22Rv1 (cell line): ENCODE results near the gene HECTD3.
A peak's percentile ranks its signal among the peaks of the same experiment; 100 is the strongest.

ENCODE experiments used
- H3K27ac ChIP-seq: fragments of 450-650 bp; 2 replicates; pipeline ENCODE4 v1.5.1; 2017
- CTCF ChIP-seq: fragments of 450-650 bp; IDR thresholded peaks from 2 replicates; pipeline ENCODE4 v1.5.1; 2017; ENCODE audit warnings: mild to moderate bottlenecking
- ZFX ChIP-seq: fragments of 450-650 bp; IDR thresholded peaks from 2 replicates; pipeline ENCODE4 v1.6.1; 2017; ENCODE audit warnings: antibody characterized with exemption, borderline replicate concordance

HECTD3 gene

GRCh38 chr1:45013551-45014209 lies 2.6 kb upstream of the HECTD3 start:
- no peak overlapping the region for H3K27ac ChIP-seq
- TF ChIP-seq ZFX: no peak

- H3K27ac ChIP-seq: peak overlapping the region; percentile 87
- TF ChIP-seq ZFX (no peak), CTCF (no peak)
Measured at GRCh38 chr1:45012639-45013278, 1.6 kb upstream of the HECTD3 start.

- peak within 1 kb of the TSS; percentile 87 for H3K27ac ChIP-seq
- no peak for TF ChIP-seq ZFX
- no peak for TF ChIP-seq CTCF
Measured at GRCh38 chr1:45011837-45012638, 914 bp upstream of the HECTD3 start, which contains the start of gene UROD. UROD (plus strand) TSS chr1:45012254; CDS start chr1:45012266, 12 bp downstream.

GRCh38 chr1:45009956-45010854 lies 919 bp downstream of the HECTD3 start:
- peak overlapping the region; percentile 87 for H3K27ac ChIP-seq
- 0 out of 2 replicates have a peak, but pooled peaks have one; percentile 8 for TF ChIP-seq CTCF
- no peak for TF ChIP-seq ZFX

- no peak for TF ChIP-seq ZFX
- TF ChIP-seq CTCF: no peak
Measured at GRCh38 chr1:45009296-45009865, 1.7 kb downstream of the HECTD3 start.

GRCh38 chr1:45008516-45008915 lies 2.6 kb downstream of the HECTD3 start:
- no peak overlapping the region for H3K27ac ChIP-seq
- TF ChIP-seq CTCF: no peak
- no peak for TF ChIP-seq ZFX

More at GRCh38 chr1:45009296-45009865, 1.7 kb downstream of the HECTD3 start:
- no peak overlapping the region for H3K27ac ChIP-seq
